SU-DHL-6 (cell line): ENCODE results near the gene FLAD1.

Source experiments
- H2AFZ ChIP-seq: fragments of 200-600 bp; sonication (generic); 2 replicates; pipeline ENCODE4 v1.6.1; 2014; ENCODE audit warnings: low read depth, mild to moderate bottlenecking, moderate library complexity, mixed read lengths, antibody characterized with exemption, low read length; ENCODE audit not compliant: severe bottlenecking
- H3F3A ChIP-seq: fragments of 200-600 bp; shearing (Covaris generic); 2 replicates; pipeline ENCODE4 v1.6.0; 2016; ENCODE audit warnings: antibody characterized with exemption, mild to moderate bottlenecking; ENCODE audit not compliant: insufficient read depth
- H3K27ac ChIP-seq: fragments of 200-600 bp; sonication (generic); 2 replicates; pipeline ENCODE4 v1.5.1; 2016; ENCODE audit warnings: low read depth, mild to moderate bottlenecking, low read length, moderate library complexity, mixed read lengths
- H3K27me3 ChIP-seq: fragments of 200-600 bp; sonication (generic), shearing (Covaris generic); 2 replicates; pipeline ENCODE4 v1.6.0; 2014; ENCODE audit warnings: mild to moderate bottlenecking, low read length
- H3K36me3 ChIP-seq: fragments of 200-600 bp; sonication (generic); 2 replicates; pipeline ENCODE4 v1.6.1; 2014; ENCODE audit warnings: mild to moderate bottlenecking, low read length, mixed read lengths
- H3K4me2 ChIP-seq: fragments of 300-600, 200-600 bp; shearing (Covaris generic), sonication (generic); 2 replicates; pipeline ENCODE4 v1.6.0; 2014; ENCODE audit warnings: low read length, low read depth, mild to moderate bottlenecking; ENCODE audit not compliant: poor library complexity, severe bottlenecking
- H3K4me3 ChIP-seq: fragments of 200-600 bp; sonication (generic); 2 replicates; pipeline ENCODE4 v1.5.1; 2014; ENCODE audit warnings: antibody characterized with exemption, low read length, mild to moderate bottlenecking, mixed read lengths; ENCODE audit not compliant: insufficient read depth, poor library complexity, severe bottlenecking
- H3K79me2 ChIP-seq: fragments of 200-600 bp; sonication (generic); 2 replicates; pipeline ENCODE4 v1.6.1; 2014; ENCODE audit warnings: mild to moderate bottlenecking, low read length, moderate library complexity; ENCODE audit not compliant: insufficient read depth
- H3K9ac ChIP-seq: fragments of 200-600 bp; sonication (generic); 2 replicates; pipeline ENCODE4 v1.7.0; 2014; ENCODE audit warnings: mild to moderate bottlenecking, low read length
- H3K9me2 ChIP-seq: fragments of 200-600 bp; sonication (generic); replicated peaks from 2 replicates; pipeline ENCODE4 v1.6.1; 2014; ENCODE audit warnings: low read length; ENCODE audit not compliant: insufficient read depth
- H3K9me3 ChIP-seq: fragments of 200-600 bp; sonication (generic); 2 replicates; pipeline ENCODE4 v1.6.1; 2014; ENCODE audit warnings: low read length, mixed read lengths; ENCODE audit not compliant: insufficient read depth
- H4K20me1 ChIP-seq: fragments of 200-600 bp; sonication (generic); 2 replicates; pipeline ENCODE4 v1.6.1; 2014; ENCODE audit warnings: low read depth, mild to moderate bottlenecking, antibody characterized with exemption, low read length, moderate library complexity, mixed read lengths
- CTCF ChIP-seq: fragments of 200-600 bp; sonication (generic); IDR thresholded peaks from one replicate; pipeline ENCODE4 v1.5.1; 2017; ENCODE audit warnings: antibody characterized with exemption, mild to moderate bottlenecking, low read length, moderate library complexity; ENCODE audit not compliant: insufficient read depth, poor library complexity, severe bottlenecking
- EZH2phosphoT487 ChIP-seq: fragments of 200-600 bp; sonication (generic), shearing (Covaris generic); conservative IDR thresholded peaks from 2 replicates; pipeline ENCODE4 v1.6.1; 2018; ENCODE audit warnings: mild to moderate bottlenecking, antibody characterized with exemption, low read length, moderate library complexity, mixed read lengths

Gene FLAD1

GRCh38 chr1:155029513-155030242 lies 46.5 kb downstream of the FLAD1 start:
- H3K36me3 ChIP-seq, result no peaks in the 10 kb centered on the region
- TF ChIP-seq EZH2phosphoT487 (no peak), CTCF (no peak)
- H3K9ac ChIP-seq, result no peak overlapping the region
- no peaks in the 10 kb centered on the region for H3F3A ChIP-seq
- no peak overlapping the region for H2AFZ ChIP-seq
- no peaks in the 10 kb centered on the region for H3K9me2 ChIP-seq
- H3K9me3 ChIP-seq, result no peaks in the 10 kb centered on the region
- H3K27me3 ChIP-seq, result no peaks in the 10 kb centered on the region
- H3K79me2 ChIP-seq, result no peaks in the 10 kb centered on the region
- no peak overlapping the region for H3K4me3 ChIP-seq
- no peaks in the 10 kb centered on the region for H4K20me1 ChIP-seq
- no peak overlapping the region for H3K27ac ChIP-seq
- no peak overlapping the region for H3K4me2 ChIP-seq

GRCh38 chr1:155030243-155030795 lies 47.2 kb downstream of the FLAD1 start:
- H3K79me2 ChIP-seq, result no peaks in the 10 kb centered on the region
- no peaks in the 10 kb centered on the region for H4K20me1 ChIP-seq
- no peak for TF ChIP-seq CTCF
- TF ChIP-seq EZH2phosphoT487, result no peak
- no peak overlapping the region for H3K27ac ChIP-seq
- H3K4me2 ChIP-seq, result no peak overlapping the region
- no peak overlapping the region for H2AFZ ChIP-seq
- no peaks in the 10 kb centered on the region for H3K9me2 ChIP-seq
- no peak overlapping the region for H3K9ac ChIP-seq
- no peak overlapping the region for H3K4me3 ChIP-seq
- no peaks in the 10 kb centered on the region for H3K27me3 ChIP-seq
- no peaks in the 10 kb centered on the region for H3F3A ChIP-seq
- H3K9me3 ChIP-seq, result no peaks in the 10 kb centered on the region
- H3K36me3 ChIP-seq, result no peaks in the 10 kb centered on the region

GRCh38 chr1:155030899-155031298 lies 47.8 kb downstream of the FLAD1 start:
- no peak for TF ChIP-seq CTCF
- TF ChIP-seq EZH2phosphoT487, result no peak
- no peaks in the 10 kb centered on the region for H3K79me2 ChIP-seq
- H3K27ac ChIP-seq, result no peak overlapping the region
- H3K36me3 ChIP-seq, result no peaks in the 10 kb centered on the region
- no peak overlapping the region for H3K4me3 ChIP-seq
- H4K20me1 ChIP-seq, result no peaks in the 10 kb centered on the region
- H3K9ac ChIP-seq, result no peak overlapping the region
- H2AFZ ChIP-seq, result no peak overlapping the region
- H3K9me3 ChIP-seq, result no peaks in the 10 kb centered on the region
- H3K27me3 ChIP-seq, result no peaks in the 10 kb centered on the region
- H3F3A ChIP-seq, result no peaks in the 10 kb centered on the region
- no peak overlapping the region for H3K4me2 ChIP-seq
- H3K9me2 ChIP-seq, result no peaks in the 10 kb centered on the region
